Measurements from ENCODE around the gene MRPL42.

The MRPL42 gene

GRCh38 chr12:93500667-93501066 lies 33.4 kb downstream of the MRPL42 start:
- no peak for DNase-seq

- DNase-seq = no peak
Observed at GRCh38 chr12:93502802-93503623, 35.7 kb downstream of the MRPL42 start.

GRCh38 chr12:93507165-93507564 lies 39.9 kb downstream of the MRPL42 start:
- no peak for DNase-seq

GRCh38 chr12:93509506-93509905 lies 42.2 kb downstream of the MRPL42 start:
- DNase-seq = no peak

GRCh38 chr12:93514853-93515252 lies 47.5 kb downstream of the MRPL42 start:
- DNase-seq = no peak

- no peak for DNase-seq
Observed at GRCh38 chr12:93518725-93519124, 51.4 kb downstream of the MRPL42 start.

- no peak for DNase-seq
Observed at GRCh38 chr12:93519859-93520258, 52.5 kb downstream of the MRPL42 start.

- DNase-seq = no peak
Observed at GRCh38 chr12:93520454-93520853, 53.1 kb downstream of the MRPL42 start.

GRCh38 chr12:93521225-93522080 lies 54.1 kb downstream of the MRPL42 start:
- DNase-seq = no peak

GRCh38 chr12:93524386-93525133 lies 57.2 kb downstream of the MRPL42 start:
- DNase-seq = no peak

GRCh38 chr12:93526786-93527428 lies 59.6 kb downstream of the MRPL42 start:
- DNase-seq = no peak

- no peak for DNase-seq
Observed at GRCh38 chr12:93530358-93530757, 63.0 kb downstream of the MRPL42 start.

- DNase-seq = no peak
Observed at GRCh38 chr12:93533310-93533709, 66.0 kb downstream of the MRPL42 start.

- DNase-seq = no peak
Observed at GRCh38 chr12:93536111-93536765, 68.9 kb downstream of the MRPL42 start.

GRCh38 chr12:93536766-93537488 lies 69.6 kb downstream of the MRPL42 start:
- no peak for DNase-seq

GRCh38 chr12:93537769-93538168 lies 70.5 kb downstream of the MRPL42 start:
- no peak for DNase-seq

GRCh38 chr12:93539821-93540220 lies 72.5 kb downstream of the MRPL42 start:
- DNase-seq = no peak

- DNase-seq = no peak
Observed at GRCh38 chr12:93540466-93540865, 73.2 kb downstream of the MRPL42 start.

- DNase-seq = no peak
Observed at GRCh38 chr12:93541578-93542225, 74.4 kb downstream of the MRPL42 start.

GRCh38 chr12:93547778-93548177 lies 80.5 kb downstream of the MRPL42 start:
- DNase-seq = no peak

GRCh38 chr12:93549174-93549573 lies 81.9 kb downstream of the MRPL42 start:
- no peak for DNase-seq

All from NCI-H1092 (cell line).